Measurements from ENCODE around the gene NFKBIZ.

The NFKBIZ gene

GRCh38 chr3:101886626-101887025 lies 37.3 kb downstream of the NFKBIZ start:
- no peak for DNase-seq (ENCODE audit: low read depth)
- no peak for TF ChIP-seq CTCF (IDR thresholded peaks at IDR 0.05; ENCODE audit: low read depth, low read length, missing control alignments)
- no peak overlapping the region for H3K4me3 ChIP-seq (ENCODE audit: low read depth, low read length)

DNA sequence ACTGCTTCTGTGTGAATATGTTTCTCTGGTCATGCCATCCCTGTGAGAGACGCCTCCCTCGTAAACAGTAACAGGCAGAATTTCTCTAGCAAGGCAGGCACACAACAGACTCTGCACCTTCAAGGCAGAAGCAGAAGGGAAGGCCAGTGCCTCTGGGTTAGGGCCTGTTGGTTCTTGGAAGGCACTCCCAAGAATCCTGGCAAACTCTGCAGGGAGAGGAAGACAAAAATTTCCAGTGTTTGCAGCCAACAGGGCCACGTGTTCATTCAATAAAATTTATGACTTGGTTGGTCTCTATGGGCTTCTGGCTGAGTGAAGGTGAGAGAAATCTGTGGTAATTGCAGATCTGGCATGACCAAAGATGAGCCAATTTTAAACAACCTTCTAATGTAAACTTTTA lies 39.3 kb downstream of the NFKBIZ start:
- H3K4me3 ChIP-seq (ENCODE audit: low read depth, low read length), result no peak overlapping the region

GRCh38 chr3:101890716-101891115 lies 41.4 kb downstream of the NFKBIZ start:
- no peak for TF ChIP-seq CTCF (IDR thresholded peaks at IDR 0.05; ENCODE audit: low read depth, low read length, missing control alignments)
- H3K4me3 ChIP-seq (ENCODE audit: low read depth, low read length), result no peak overlapping the region
- no peak for DNase-seq (ENCODE audit: low read depth)

More for the DNA sequence above, 39.3 kb downstream of the NFKBIZ start:
- DNase-seq (ENCODE audit: low read depth), result no peak
- TF ChIP-seq CTCF (IDR thresholded peaks at IDR 0.05; ENCODE audit: low read depth, low read length, missing control alignments), result no peak

GRCh38 chr3:101892648-101893047 lies 43.3 kb downstream of the NFKBIZ start:
- no peak for DNase-seq (ENCODE audit: low read depth)
- no peak for TF ChIP-seq CTCF (IDR thresholded peaks at IDR 0.05; ENCODE audit: low read depth, low read length, missing control alignments)
- H3K4me3 ChIP-seq (ENCODE audit: low read depth, low read length), result no peak overlapping the region

- H3K4me3 ChIP-seq (ENCODE audit: low read depth, low read length), result no peak overlapping the region
- TF ChIP-seq CTCF (IDR thresholded peaks at IDR 0.05; ENCODE audit: low read depth, low read length, missing control alignments), result no peak
- DNase-seq (ENCODE audit: low read depth), result no peak
Measured at GRCh38 chr3:101896083-101896757, 46.9 kb downstream of the NFKBIZ start.

DNA sequence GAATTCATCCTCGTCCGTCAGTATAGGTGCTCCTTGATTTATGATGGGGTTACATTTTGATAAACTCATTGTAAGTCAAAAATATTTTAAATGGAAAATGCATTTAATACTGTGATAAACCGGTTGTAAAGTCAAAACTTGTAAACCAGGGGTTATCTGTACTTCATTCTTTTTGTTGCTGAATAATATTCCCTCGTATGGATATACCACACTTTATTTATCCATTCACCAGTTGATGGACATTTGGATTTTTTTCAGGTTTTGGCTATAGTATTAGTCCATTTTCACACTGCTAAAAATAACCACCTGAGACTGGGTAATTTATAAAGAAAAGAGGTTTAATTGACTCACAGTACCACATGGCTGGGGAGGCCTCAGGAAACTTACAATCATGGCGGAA lies 47.7 kb downstream of the NFKBIZ start:
- no peak overlapping the region for H3K4me3 ChIP-seq (ENCODE audit: low read depth, low read length)
- TF ChIP-seq CTCF (IDR thresholded peaks at IDR 0.05; ENCODE audit: low read depth, low read length, missing control alignments), result no peak
- no peak for DNase-seq (ENCODE audit: low read depth)

DNA sequence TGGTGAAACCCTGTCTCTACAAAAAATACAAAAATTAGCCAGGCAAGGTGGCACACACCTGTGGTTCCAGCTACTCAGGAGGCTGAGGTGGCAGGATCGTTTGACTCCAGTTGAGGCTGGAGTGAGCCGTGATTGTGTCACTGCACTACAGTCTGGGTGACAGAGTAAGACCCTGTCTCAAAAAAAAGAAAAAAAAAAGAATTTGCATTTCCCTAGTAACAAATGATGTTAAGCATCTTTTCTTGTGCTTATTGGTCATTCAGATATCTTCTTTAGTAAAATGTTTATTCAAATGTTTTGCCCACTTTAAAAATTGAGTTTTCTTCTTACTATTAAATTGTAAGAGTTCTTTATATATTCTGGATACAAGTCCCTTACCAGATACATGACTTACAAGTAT lies 48.7 kb downstream of the NFKBIZ start:
- DNase-seq (ENCODE audit: low read depth), result no peak
- no peak for TF ChIP-seq CTCF (IDR thresholded peaks at IDR 0.05; ENCODE audit: low read depth, low read length, missing control alignments)
- no peak overlapping the region for H3K4me3 ChIP-seq (ENCODE audit: low read depth, low read length)
